ENCODE measurements around the gene SYNDIG1. TPM values are rescaled to one million over a fixed set of nuclear protein-coding genes. Genes with fewer than 3 reads are reported as not detected.

The SYNDIG1 gene
- total and polyA plus RNA-seq, 9 of the 15 experiments (the other 6 are each of a cell fraction or from before 2014, with no cell fraction given), result not detected

DNA sequence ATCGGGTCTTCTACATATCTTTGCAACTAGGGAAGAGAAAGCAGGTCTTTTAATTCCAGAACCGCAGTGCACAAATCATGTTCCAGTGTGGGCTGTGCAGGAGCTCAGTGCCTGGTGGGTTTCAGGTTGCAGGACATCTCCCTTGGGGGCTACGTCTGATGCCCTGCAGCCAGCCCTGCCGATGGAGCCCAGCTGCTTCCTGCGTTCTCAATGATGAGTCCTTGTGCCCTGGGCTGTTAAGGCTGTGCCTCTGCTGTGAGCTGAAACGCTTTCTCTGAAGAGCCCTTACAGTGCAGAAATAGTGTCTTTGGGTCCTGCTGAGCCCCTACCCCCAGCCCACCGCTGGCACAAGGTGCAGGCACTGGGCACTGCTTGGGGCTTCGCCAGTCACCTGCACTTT is 192.9 kb downstream of the SYNDIG1 start (continued):
- TF ChIP-seq ZNF609 (CRISPR knock-in tag; IDR thresholded peaks at IDR 0.05; ENCODE audit: borderline replicate concordance), result no peak
- TF ChIP-seq, protein P1, sequence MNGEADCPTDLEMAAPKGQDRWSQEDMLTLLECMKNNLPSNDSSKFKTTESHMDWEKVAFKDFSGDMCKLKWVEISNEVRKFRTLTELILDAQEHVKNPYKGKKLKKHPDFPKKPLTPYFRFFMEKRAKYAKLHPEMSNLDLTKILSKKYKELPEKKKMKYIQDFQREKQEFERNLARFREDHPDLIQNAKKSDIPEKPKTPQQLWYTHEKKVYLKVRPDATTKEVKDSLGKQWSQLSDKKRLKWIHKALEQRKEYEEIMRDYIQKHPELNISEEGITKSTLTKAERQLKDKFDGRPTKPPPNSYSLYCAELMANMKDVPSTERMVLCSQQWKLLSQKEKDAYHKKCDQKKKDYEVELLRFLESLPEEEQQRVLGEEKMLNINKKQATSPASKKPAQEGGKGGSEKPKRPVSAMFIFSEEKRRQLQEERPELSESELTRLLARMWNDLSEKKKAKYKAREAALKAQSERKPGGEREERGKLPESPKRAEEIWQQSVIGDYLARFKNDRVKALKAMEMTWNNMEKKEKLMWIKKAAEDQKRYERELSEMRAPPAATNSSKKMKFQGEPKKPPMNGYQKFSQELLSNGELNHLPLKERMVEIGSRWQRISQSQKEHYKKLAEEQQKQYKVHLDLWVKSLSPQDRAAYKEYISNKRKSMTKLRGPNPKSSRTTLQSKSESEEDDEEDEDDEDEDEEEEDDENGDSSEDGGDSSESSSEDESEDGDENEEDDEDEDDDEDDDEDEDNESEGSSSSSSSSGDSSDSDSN (IDR thresholded peaks at IDR 0.05; ENCODE audit: borderline replicate concordance in 1 of 2, low read depth in 2 of 2, low read length in 2 of 2), result no peak
- no peak for TF ChIP-seq ZBTB43 (CRISPR knock-in tag; IDR thresholded peaks at IDR 0.05)
- no peak for TF ChIP-seq ZNF263 (CRISPR knock-in tag; IDR thresholded peaks at IDR 0.05; ENCODE audit: borderline replicate concordance)
- no peak for TF ChIP-seq PCBP1 (IDR thresholded peaks at IDR 0.05; ENCODE audit: low read depth, low read length, poor library complexity, severe bottlenecking)
